ENCODE measurements around the gene TRABD2A.
"Not testable (repeated sequence)": the region's sequence is repeated elsewhere in the genome, so short reads cannot be mapped to it uniquely, and the experiment has no call there.

TRABD2A gene

DNA sequence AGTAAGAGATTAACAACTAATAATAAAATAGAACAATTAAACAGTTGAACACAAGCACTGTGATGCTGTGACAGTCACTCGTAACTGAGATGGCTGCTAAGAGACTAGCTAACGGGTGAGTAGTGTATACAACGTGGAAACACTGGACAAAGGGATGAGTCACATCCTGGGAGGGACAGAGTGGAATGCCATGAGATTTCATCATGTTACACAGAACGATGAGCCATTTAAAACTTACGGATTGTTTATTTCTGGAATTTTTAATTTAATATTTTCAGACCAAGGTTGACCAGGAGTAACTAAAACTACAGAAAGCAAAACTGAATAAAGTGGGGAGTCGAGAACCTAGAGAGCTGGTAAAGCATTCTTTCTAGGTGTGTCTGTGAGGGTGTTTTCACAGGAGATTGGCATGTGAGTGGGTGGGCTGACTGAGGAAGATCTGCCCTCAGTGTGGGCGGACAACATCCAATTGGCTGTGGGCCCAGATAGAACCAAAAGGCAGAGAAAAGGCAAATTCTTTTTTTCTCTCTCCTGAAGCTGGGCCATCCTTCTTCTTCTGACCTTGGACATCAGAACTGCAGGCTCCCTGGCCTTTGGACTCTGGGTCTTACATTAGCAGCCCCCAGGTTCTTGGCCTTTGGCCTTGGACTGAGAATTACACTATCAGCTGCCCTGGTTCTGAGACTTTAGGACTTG, 39.1 kb upstream of the TRABD2A start:
- Histone ChIP-seq H3K27ac (peak overlapping the region; percentile 60 to 86), H3K4me3 (peak overlapping the region; percentile 21)
- no peak for DNase-seq (ENCODE audit: low spot score)

GRCh38 chr2:84918430-84918829, 37.5 kb upstream of the TRABD2A start:
- no peak for TF ChIP-seq CTCF (IDR thresholded peaks at IDR 0.05)
- Histone ChIP-seq H3K4me3 (no peak overlapping the region), H3K27ac (no peak overlapping the region)
- no peak for DNase-seq (ENCODE audit: low spot score)

More for the DNA sequence above, 39.1 kb upstream of the TRABD2A start:
- TF ChIP-seq CTCF (IDR thresholded peaks at IDR 0.05) = no peak

GRCh38 chr2:84917821-84918220, 36.9 kb upstream of the TRABD2A start:
- H3K4me3 ChIP-seq, H3K27ac ChIP-seq: not testable (repeated sequence)

GRCh38 chr2:84915675-84916074, 34.8 kb upstream of the TRABD2A start:
- not testable (repeated sequence) for DNase-seq (ENCODE audit: low spot score); H3K4me3 ChIP-seq; H3K27ac ChIP-seq

More at GRCh38 chr2:84917821-84918220, 36.9 kb upstream of the TRABD2A start:
- DNase-seq (ENCODE audit: low spot score) = not testable (repeated sequence)

GRCh38 chr2:84914334-84914733, 33.5 kb upstream of the TRABD2A start:
- TF ChIP-seq CTCF (IDR thresholded peaks at IDR 0.05) = no peak
- Histone ChIP-seq H3K4me3 (no peak overlapping the region), H3K27ac (no peak overlapping the region)
- no peak for DNase-seq (ENCODE audit: low spot score)

DNA sequence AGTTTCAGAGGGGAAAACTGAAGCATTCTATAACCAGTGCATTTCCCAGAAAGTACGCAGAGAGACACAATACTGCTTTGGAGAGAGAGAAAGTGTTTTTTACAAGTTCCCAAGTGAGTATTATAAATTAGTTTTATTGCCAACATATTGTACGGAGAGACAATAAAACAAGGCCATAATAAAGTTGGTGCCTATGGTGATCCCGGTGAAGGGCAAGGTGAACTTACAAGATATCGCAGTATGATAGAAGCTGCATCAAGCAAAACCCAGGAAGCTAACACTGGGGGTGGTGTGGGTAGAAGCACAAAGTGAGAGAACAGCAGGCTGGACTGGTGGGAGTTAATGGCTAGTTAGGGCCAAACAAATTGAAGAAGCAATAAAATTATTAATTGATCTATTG, 32.1 kb upstream of the TRABD2A start:
- Histone ChIP-seq H3K4me3 (no peak overlapping the region), H3K27ac (no peak overlapping the region)
- no peak for DNase-seq (ENCODE audit: low spot score)
- no peak for TF ChIP-seq CTCF (IDR thresholded peaks at IDR 0.05)

DNA sequence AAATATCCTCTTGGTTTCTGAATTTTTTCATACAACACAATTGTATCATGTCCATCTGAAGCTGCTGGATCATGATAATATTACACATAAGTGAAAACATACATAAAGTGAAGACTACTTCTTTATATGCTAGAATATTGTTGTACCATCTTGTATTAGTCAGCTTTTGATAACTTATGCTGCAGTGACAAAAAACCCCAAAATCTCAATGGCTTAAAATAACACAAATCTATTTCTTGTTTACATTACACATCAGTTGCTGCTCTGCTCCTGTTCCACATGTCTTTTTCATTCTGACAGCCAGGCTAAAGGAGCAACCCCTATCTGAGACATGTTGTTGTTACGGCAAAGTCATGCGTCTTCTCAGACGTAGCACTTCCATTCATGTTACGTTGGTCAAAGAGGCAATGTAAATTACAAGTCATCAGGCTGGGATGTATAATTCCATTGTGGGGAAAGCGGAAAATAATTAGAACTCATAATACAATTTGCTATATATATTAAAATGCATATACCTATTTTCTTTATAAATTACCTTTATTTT, 30.3 kb upstream of the TRABD2A start:
- H3K4me3 ChIP-seq = no peak overlapping the region
- DNase-seq (ENCODE audit: low spot score) = no peak
- TF ChIP-seq CTCF (IDR thresholded peaks at IDR 0.05) = no peak
- no peak overlapping the region for H3K27ac ChIP-seq

- Histone ChIP-seq H3K27ac (peak overlapping the region in 1 of 2 donors; percentile 69), H3K4me3 (no peak overlapping the region)
- DNase-seq (ENCODE audit: low spot score) = no peak
- no peak for TF ChIP-seq CTCF (IDR thresholded peaks at IDR 0.05)
Measured at GRCh38 chr2:84908948-84909713, 28.2 kb upstream of the TRABD2A start.
